ENCODE measurements around the gene KBTBD8. TPM values are rescaled to one million over a fixed set of nuclear protein-coding genes. Genes with fewer than 3 reads are reported as not detected.

Gene KBTBD8
- total RNA-seq, 4 donors from 2014 or later: 1.1 to 7.0 (median 3.7) TPM

DNA sequence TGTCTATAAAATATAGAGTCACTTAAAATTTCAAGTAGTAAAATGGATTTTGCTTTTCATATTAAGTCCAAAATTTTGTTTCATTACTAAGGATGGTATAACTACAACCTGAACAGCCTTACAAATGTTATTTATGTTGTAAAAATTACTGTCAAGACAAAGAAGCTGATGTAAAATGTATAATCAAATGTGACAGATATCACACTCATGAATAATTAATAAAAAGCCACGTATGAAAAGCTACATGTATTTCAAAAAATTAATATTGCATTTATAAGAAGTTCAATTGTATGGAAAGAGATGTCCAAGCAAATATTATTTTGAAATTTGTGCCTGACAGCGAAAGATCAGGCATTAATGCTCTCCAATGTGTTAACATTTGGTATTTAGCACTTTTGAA lies 48.9 kb downstream of the KBTBD8 start:
- no peaks in the 10 kb centered on the region for H3K27me3 ChIP-seq
- H3K9me3 ChIP-seq: no peaks in the 10 kb centered on the region
- no peak overlapping the region for H3K4me3 ChIP-seq
- H3K36me3 ChIP-seq: no peaks in the 10 kb centered on the region
- peaks cover 0 to 4% (median 0%) of the 10 kb centered on the region in 4 donors for H3K4me1 ChIP-seq
- DNase-seq: no peak
- H3K27ac ChIP-seq: peak overlapping the region in 1 of 4 donors; percentile 10
- no peak for TF ChIP-seq POLR2A (IDR thresholded peaks at IDR 0.05)
- TF ChIP-seq, protein P1, sequence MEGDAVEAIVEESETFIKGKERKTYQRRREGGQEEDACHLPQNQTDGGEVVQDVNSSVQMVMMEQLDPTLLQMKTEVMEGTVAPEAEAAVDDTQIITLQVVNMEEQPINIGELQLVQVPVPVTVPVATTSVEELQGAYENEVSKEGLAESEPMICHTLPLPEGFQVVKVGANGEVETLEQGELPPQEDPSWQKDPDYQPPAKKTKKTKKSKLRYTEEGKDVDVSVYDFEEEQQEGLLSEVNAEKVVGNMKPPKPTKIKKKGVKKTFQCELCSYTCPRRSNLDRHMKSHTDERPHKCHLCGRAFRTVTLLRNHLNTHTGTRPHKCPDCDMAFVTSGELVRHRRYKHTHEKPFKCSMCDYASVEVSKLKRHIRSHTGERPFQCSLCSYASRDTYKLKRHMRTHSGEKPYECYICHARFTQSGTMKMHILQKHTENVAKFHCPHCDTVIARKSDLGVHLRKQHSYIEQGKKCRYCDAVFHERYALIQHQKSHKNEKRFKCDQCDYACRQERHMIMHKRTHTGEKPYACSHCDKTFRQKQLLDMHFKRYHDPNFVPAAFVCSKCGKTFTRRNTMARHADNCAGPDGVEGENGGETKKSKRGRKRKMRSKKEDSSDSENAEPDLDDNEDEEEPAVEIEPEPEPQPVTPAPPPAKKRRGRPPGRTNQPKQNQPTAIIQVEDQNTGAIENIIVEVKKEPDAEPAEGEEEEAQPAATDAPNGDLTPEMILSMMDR (IDR thresholded peaks at IDR 0.05): no peak

DNA sequence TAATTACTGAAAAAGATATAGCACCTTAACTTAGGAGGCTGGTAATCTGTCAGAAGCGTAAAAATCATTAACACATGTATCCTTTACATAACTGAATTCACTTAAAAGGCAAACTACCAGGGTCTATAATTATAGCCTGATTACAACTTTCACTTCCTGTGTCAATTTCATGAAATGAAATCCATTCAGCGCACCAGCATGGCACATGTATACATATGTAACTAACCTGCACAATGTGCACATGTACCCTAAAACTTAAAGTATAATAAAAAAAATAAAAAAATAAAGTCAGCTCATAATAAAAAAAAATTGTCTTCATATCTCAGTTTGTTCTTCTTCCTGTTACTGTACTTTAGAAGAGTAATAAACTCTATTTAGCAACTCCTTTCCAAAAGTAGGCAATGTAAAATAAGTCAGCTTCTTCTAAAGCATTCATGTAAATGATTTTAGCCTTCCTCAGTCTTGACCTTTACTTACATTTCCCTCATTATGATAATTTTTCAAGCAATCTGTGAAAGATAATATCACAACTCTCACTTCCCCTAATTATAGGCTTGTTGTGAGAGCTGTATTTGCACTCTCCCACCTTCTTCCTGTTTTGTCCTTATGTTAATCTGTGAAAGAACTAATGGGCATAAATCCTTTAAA lies 50.1 kb downstream of the KBTBD8 start:
- no peak for DNase-seq
- H3K27me3 ChIP-seq: no peaks in the 10 kb centered on the region
- H3K36me3 ChIP-seq: no peaks in the 10 kb centered on the region
- no peak for TF ChIP-seq POLR2A (IDR thresholded peaks at IDR 0.05)
- TF ChIP-seq, protein P1 (IDR thresholded peaks at IDR 0.05): no peak
- no peaks in the 10 kb centered on the region for H3K9me3 ChIP-seq
- peaks cover 0 to 4% (median 0%) of the 10 kb centered on the region in 4 donors for H3K4me1 ChIP-seq
- H3K4me3 ChIP-seq: no peak overlapping the region
- H3K27ac ChIP-seq: peak overlapping the region in 2 of 4 donors; percentile 10 to 55

DNA sequence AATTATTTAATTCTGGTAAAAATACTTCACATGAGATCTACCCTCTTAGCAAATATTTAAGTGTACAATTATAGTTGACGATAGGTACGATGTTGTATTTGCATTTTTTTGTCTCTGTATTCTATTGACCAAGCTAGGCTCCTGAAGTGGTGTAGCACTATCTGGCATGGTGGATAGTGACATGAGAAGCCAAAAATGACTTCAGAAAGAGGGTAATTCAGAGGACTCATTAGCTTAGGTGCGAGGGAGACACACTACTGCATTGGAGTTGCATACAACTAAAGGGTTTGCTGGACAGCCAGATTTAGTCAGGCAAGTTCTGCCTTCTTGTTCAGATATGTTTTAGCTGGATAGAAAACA lies 50.6 kb downstream of the KBTBD8 start:
- no peaks in the 10 kb centered on the region for H3K36me3 ChIP-seq
- no peak overlapping the region for H3K4me3 ChIP-seq
- H3K4me1 ChIP-seq: peaks cover 0 to 4% (median 0%) of the 10 kb centered on the region in 4 donors
- H3K27ac ChIP-seq: peak overlapping the region in 2 of 4 donors; percentile 13 to 55
- no peaks in the 10 kb centered on the region for H3K9me3 ChIP-seq
- no peak for DNase-seq
- H3K27me3 ChIP-seq: no peaks in the 10 kb centered on the region
- TF ChIP-seq POLR2A (IDR thresholded peaks at IDR 0.05): no peak
- TF ChIP-seq, protein P1 (IDR thresholded peaks at IDR 0.05): no peak

DNA sequence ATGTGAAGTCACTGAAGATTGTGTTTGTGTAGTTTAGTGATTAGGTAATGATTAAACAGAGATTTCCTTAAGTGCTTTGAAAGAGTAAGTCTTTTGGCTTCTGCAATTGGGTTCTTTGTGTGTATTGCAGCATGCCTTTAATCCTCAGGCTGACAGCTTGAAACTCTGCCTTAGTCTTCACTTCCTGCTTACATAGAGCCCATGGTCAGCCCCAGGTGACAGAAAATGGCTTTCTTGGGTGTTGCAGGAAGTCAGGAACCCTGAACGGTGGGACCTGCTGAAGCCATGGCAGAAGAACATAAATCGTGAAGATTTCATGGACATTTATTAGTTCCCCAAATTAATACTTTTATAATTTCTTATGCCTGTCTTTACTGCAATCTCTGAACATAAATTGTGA lies 61.3 kb downstream of the KBTBD8 start:
- no peaks in the 10 kb centered on the region for H3K9me3 ChIP-seq
- H3K27me3 ChIP-seq: no peaks in the 10 kb centered on the region
- H3K4me3 ChIP-seq: no peak overlapping the region
- H3K36me3 ChIP-seq: no peaks in the 10 kb centered on the region
- no peak for DNase-seq
- H3K27ac ChIP-seq: no peak overlapping the region
- no peak for TF ChIP-seq POLR2A (IDR thresholded peaks at IDR 0.05)
- TF ChIP-seq, protein P1 (IDR thresholded peaks at IDR 0.05): no peak
- no peaks in the 10 kb centered on the region for H3K4me1 ChIP-seq

All from Peyer's patch (tissue), 4 donors.